NCI-H510A (cell line): ENCODE results near the gene C5.
A peak's percentile ranks its signal among the peaks of the same experiment; 100 is the strongest.

Experiments
- DNase-seq: peaks from one replicate; lab custom pipeline; 2025; lab: John Stamatoyannopoulos, UW

The C5 gene

DNA sequence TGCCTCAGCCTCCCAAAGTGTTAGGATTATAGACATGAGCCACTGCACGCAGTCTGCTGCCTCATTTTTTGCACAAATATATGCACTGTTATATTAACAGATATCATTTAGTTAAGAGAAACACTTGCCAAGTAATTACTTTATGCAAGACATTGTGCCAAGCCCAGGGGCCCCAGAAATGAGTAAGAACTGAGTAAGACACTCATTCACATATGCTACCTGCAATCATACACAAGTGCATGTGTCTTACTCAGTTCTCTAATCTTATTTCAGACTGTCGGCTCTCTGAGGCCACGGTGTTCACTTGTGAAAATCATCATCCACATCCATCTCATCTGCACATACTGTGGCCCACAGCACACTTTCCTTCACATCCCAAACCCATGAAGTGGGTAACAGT, 139.4 kb downstream of the C5 start:
- no peak for DNase-seq

DNA sequence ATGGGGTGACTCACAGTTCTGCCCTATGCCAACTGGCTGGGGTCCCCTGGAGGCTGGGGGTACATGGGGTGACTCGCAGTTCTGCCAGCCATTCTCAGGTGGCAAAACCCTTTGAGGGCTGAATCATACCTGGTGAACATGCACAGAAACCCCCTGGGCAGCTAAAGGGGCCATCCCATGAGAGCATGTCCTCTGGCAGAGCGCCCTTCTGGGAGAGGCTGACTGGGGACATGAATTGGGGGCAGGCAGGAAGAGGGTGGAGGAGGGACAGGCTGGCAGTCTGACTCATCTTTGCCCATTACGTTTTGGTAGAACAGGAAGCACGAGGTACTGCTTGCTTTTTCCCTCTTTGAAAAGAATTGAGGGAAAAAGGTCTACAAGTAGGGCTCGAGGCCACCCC, 140.2 kb downstream of the C5 start:
- no peak for DNase-seq

DNA sequence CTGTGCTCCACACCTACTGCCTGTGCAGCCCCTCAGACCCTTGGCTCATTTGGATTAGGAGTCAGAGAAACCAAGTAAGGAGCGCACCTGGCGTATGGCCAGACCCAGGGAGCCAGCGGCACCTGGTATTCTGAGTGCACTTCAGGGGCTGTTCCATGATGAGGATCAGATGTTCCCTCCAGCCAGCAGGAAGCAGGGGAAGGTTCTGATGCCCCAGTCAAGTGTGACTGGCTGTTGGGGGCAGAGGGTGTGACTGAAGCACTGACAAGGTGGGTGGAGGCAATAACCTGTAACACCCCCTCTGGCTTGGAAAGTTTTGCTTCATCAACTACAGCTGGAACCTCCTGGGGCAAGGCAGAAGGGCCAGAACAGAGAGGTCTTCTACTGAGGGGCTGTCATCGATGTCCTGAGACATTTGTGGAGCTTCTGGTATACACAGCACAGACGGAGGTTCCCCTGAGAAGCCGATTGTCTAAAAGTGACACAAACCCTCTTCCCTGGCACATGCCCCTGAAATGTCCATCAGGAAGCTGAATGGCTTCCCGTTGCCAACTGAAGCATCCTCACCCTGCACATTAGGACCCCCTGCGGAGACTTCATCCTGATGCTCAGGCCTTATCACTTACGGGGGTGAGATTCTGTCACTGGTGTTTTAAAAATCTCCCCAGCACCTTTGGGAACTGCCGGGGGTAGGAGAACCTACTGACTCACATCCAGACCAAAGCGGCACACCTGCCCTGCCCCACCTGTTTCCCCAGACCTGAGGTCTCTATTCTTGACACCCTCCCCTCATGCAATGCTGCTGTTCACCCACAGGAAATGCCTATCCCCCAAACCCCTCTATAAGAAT, 144.5 kb downstream of the C5 start:
- DNase-seq, result peak; percentile 79

DNA sequence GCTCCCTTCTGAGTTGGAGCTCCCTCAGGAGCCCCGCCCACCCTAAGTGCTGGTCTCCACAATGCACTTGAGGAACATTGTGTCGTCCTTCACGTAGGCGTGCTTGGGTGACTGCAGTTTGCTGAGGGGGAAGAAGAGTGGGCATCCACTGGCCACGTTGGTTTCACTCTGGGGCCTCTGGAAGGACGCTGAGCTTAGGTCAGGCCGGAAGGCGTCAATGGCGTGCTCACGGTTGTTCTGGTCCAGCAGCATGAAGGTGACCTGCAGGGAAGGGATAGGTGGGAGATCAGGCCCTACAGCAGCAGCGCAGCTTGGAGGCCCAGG, 145.1 kb downstream of the C5 start:
- no peak for DNase-seq

DNA sequence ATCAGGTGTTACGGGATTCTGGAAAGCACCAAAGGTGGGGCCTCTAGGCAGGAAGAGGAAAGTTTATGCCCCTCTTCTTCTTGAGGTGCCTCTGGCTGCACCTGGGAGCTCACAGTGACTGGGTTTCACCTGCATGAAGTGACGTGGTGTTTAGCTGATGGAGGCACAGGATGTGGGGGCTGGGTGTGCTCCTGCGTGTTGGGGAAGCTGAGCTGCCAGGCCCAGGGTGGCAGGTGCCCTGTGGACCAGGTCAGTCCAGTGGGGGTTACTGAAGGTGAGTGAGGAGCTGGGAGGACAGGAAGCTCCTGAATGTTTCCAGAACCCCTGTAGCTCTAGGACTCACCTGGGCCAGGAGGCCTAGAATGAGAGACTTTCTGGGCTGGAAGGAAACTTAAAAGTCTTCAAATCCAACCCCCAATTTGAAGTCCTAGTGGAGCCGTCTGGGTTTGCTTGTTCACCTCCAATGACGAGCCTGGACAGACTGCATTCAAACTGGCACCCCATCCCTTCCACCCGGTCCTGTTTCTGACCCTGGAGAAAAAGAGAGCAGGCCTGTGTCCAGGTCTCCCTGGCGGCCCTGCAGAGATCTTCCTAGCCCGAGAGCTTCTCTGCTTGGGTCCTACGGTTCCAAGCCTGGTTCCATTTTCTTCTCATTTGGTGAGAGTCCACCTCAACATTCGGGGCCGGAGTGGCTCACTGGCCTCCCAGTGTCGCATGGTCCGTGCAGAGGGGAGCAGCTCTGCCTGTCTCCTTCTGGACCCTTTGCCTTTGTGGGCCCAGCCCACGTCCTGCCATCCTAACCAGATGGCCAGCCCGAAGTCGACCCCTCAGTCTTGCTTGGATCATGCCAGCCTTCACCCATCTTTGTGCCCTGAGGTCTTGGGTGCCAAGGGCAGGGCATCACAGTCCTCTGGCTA, 145.8 kb downstream of the C5 start:
- DNase-seq, result peak; percentile 59

DNA sequence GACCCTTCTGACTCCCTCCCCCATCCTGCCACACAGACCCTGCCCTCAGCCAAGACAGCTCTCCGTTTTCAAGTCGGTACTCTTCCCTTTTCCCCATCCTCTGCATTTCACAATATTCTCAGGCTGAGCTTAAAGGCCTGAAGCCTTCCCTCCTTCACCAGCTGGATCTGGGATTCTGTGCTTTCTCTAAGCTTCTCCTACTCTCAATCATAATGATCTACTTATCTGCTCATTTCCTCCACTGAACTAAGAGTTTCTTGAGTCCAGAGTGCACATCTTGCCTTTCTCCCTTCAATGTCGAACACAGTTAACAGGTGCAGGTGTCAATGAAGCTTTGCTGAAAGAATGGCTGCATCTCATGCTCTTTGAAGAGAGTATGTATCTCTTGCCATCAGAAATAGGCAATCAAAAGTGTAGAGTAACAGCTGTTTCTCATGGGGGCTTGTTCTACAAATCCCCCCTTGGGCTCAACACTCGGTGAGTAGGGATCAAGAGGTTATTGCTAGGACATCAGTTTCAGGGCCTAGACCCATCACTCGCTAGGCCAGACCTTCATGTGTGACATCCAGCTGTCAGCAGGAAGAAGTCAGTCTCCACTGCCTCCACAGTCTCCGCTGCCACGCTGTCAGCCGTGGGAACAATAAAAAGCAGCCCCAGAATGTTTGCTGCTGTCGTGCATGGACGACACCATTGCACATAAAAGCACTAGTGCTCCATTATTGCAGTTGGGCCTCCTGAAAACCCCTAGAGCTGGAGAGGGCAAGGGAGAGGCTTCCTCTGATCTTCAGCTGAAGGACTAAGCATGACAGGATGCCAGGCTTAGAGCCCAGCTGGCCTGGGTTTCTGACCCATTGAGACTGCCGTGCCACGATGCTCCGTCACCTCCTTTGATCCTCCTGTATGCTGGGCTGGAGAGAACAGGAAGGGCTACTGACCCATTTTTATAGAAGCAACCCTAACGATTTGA, 147.2 kb downstream of the C5 start:
- DNase-seq, result peak; percentile 41
